ENCODE data around the gene RFC2. TPM values are rescaled to one million over a fixed set of nuclear protein-coding genes. Genes with fewer than 3 reads are reported as not detected.
"Not testable (repeated sequence)": the region's sequence is repeated elsewhere in the genome, so short reads cannot be mapped to it uniquely, and the experiment has no call there.

Gene RFC2
- total RNA-seq, 1 donor from 2014 or later = 11.3 TPM

DNA sequence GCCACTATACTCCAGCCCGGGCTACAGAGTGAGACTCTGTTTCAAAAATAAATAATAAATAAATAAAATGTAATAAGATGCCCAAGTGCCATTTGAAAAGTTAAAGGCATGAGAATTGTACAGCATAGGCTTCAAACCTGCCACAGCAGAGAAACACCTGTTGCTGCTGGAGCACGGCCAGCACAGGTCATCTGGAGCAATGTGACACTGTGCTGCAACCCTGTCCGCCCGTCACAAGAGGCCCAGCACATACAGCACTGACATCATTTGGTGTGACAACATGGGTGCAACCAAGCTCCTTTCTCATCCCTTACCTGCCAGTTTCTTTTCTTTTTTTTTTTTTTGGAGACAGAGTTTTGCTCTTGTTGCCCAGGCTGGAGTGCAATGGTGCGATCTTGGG, 1.3 kb downstream of the RFC2 start:
- ATAC-seq (peak; percentile 30), DNase-seq (ENCODE audit: low spot score) (peak; percentile 72)

DNA sequence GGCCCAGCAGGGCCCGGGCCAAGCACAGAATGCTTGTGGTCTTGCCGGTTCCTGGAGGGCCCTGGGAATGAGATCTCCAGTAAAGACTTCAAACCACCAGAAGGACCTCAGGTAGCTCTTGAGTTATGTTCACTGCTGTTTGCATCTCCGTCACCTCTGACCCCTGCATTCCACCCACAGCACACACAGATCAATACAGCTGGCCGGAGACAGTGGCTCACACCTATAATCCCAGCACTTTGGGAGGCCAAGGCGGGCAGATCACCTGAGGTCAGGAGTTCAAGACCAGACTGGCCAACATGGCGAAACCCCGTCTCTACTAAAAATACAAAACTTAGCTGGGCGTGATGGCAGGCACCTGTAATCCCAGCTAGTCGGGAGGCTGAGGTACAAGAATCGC, 5.1 kb downstream of the RFC2 start:
- ATAC-seq = peak; percentile 74
- not testable (repeated sequence) for DNase-seq (ENCODE audit: low spot score)

DNA sequence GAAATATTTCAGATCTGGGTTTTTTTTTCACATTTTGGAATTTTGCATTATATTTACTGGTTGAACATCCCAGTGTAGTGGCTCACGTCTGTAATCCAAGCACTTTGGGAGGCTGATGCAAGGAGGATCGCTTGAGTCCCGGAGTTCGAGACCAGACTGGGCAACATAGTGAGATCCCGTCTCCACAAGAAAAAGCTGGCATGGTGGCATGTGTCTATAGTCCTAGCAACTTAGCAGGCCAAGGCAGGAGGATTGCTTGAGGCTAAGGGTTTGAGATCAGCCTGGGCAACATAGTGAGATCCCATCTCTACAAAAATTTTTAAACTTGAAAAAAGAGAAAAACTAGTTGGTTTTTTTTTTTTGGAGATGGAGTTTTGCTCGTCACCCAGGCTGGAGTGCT, 6.0 kb downstream of the RFC2 start:
- DNase-seq (ENCODE audit: low spot score) (no peak), ATAC-seq (no peak)

DNA sequence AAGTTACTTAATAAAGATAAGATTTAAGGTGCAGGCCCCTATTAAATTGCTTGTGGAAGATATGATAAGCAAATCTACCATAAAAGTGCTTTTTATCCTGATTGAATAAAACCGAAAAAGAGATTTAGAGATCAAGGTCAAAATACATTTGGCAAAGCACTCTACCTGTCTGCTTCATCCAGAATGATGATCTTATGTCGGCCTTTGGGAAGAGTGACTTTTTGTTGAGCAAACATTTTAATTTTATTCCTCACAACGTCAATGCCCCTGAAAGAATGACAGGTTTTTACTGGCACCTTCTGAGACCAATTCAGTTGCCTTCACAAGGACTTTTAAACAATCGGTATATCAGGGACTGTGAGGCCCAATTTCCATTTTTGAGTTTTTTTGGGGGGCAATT, 7.7 kb downstream of the RFC2 start:
- DNase-seq (ENCODE audit: low spot score) = no peak
- ATAC-seq = peak; percentile 53

DNA sequence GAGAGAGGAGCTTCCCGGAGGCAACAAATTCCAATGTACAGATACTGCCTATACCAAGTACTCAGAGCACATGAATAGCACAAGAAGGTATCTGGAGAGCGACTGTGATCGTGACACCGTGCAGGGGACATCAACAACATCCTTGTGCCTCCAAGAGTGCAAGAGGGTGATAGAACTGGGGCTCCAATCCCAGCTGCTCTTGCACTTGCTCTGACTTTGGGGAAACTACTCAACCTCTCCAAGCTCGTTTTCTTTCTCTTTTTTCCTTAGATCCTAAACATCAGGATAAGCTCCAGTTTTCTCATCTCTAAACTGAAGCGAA, 12.1 kb downstream of the RFC2 start:
- no peak for DNase-seq (ENCODE audit: low spot score)
- ATAC-seq = no peak

DNA sequence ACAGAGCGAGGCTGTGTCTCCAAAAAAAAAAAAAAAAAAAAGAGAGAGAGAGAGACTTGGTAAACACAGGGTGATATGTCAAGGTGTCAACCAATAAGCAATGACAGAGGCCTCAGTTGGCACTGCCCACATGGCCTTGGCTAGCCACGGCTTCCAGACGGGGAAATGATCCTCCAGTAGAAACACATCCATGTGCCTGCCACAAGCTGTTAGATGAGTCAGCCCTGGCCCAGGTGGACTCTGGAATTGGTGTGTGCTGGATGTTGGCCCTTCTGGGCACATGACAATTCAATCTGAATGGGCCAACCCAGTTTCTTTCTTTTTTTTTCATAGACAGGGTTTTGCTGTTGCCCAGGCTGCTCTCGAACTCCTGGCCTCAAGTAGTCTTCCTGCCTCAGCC, 13.7 kb downstream of the RFC2 start:
- ATAC-seq (peak; percentile 96), DNase-seq (ENCODE audit: low spot score) (peak; percentile 87)

DNA sequence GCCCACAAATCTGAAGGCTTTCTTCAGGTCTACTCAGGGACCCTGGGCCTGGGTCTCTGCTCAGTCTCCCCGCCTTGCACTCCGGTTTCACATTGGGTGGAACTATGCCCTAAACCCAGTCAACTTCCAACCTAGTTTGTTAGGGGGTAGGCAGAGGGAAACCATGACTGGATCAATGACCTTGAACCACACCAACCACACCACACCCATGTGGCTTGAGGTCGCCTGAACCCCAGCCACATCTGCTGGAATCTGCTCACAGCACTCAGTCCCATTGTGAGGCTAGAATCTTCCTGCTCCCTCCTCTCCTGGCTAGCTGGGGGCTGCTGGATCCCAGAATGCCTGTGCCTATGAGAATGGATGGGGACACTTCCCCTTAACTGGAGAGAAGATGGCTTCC, 17.9 kb downstream of the RFC2 start:
- ATAC-seq (no peak), DNase-seq (ENCODE audit: low spot score) (no peak)

DNA sequence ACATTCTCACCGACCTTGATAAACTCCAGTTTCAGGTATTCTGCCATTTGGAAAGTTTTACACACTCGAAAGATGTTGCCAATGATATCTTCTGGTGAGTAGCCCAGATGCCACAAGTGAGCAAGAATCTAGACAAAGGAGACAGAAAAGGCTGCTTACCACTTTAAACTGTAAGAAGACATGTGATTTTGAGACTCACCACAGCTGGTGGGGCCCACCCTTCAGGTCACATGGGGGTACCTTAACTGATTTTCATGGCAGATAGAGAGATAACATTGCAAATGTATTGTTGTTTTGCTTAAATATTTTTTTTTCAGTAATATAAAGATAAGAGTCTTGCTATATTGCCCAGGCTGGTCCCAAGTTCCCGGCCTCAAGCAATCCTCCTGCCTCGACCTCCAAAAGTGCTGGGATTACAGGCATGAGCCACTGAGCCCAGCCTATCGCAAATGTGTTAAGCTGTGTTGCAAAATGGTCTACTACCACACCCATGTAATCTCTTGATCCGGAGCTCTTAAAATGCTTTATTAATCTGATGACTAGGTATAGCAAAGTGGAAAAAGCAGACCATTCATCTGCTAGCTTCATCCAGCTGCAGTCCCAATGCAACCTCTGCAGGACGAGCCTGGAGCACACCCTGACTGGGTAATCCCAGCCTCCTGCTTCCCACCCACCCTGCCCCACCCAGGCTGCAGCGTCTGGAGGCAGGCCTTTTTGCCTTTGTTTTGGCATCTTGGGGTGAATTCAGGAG, 18.5 kb downstream of the RFC2 start:
- ATAC-seq (no peak), DNase-seq (ENCODE audit: low spot score) (no peak)

DNA sequence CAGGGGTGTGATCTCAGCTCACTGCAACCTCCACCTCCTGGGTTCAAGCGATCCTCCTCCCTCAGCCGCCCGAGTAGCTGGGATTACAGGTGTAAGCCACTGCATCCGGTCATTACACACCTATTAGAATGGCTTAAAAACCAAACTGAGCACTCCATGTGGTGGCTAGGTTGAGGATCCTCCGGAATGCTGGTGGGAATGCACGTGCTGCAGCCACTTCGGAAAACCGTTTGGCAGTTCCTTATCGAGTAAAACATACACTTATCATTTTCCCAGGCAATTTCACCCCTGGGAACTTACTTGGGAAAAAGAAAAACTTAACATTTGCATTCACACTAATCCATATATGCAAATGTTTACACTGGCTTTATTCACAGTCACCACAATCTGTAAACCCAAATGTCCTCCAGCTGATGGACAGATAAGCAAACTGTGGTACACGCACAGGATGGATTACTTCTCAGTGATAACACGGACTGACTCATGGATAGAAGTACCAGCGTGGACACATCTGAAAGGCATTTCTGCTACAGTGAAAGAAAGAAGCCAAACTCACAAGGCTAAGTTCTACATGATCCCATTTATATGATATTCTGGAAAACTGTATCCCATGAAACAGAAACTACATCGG, 20.4 kb downstream of the RFC2 start:
- DNase-seq (ENCODE audit: low spot score) (no peak), ATAC-seq (no peak)

DNA sequence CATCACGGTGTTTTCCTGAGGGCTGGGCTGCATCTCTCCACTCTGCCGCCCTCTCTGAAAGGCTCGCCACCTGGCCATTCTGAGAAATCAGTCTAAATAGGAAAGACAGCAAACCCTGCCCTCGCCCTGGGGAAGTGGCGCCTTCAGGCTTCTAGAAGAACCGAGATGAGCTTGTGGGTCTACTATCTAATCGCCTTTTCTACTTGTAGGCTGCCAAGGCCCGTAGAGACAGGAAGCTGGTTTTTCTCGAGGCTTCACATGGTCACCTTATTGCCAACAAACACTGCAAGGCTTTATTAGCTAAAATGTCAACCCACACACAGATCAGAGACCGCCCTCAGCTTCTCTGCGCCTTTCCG, 23.0 kb downstream of the RFC2 start:
- ATAC-seq (no peak), DNase-seq (ENCODE audit: low spot score) (no peak)

DNA sequence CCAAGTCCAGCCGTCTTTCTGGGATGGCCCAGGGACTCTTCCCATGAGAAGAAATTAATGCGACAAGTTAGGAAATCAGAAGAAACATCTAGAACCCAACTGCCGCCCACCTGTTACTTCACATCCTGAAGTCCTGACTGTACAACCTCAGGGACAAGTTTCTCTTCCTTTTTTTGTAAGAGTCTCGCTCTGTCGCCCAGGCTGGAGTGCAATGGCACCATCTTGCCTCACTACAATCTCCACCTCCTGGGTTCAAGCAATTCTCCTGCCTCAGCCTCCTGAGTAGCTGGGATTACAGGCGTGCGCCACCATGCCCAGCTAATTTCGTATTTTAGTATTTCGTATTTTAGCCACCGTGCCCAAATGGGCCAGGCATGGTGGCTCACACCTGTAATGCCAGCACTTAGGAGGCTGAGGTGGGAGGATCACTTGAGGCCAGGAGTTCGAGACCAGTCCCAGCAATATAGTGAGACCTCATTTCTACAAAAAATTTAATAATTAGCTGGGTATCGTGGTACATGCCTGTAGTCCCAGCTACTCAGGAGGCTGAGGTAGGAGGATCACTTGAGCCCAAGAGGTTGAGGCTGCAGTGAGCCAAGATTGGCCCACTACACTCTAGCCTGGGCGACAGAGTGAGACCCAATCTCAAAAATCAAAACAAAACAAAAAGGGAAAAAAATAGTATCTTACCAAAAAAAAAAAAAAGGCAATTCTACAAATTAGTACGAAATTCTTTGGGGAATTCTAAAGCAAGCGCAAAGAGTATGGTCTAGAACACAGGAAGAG, 23.6 kb downstream of the RFC2 start:
- ATAC-seq (no peak), DNase-seq (ENCODE audit: low spot score) (no peak)

DNA sequence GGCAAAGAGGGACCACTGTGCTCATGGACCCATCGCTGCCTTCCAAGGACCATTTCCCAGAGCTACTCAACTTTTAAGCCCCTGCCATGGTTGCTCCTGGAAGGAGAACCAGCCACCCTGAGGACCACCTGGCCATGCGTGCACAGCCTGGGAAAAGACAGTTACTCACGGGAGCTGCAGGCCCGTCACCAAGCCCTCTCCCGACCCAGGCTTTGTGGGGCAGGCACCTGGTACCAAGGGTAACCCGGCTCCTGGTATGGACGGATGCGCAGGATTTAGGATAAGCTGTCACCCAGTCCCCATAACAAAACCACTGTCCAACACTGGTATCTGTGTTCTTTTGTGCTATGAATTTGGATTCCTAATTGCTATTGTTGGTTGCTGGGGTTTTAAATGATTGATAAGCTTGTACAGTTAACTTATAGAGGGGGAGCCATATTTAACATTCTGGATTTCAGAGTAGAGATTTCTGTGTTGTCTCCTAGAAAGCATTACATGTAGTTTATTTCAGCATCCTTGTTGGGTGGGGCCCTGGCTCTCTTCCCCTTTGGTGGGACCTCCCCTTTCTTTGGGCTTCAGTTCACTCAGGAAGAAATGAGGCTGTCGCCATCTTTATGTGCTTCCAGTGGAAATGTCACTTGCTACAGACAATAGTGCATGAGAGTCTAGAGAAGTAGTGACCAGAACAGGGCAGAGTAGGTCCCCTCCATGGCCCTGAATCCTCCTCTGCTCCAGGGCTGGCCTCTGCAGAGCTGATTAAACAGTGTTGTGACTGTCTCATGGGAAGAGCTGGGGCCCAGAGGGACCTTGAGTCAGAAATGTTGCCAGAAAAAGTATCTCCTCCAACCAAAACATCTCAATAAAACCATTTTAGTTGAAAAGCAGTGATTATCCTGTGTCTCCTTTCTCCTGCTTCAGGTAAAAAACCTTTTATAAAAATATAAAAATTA, 25.0 kb downstream of the RFC2 start:
- ATAC-seq = no peak

DNA sequence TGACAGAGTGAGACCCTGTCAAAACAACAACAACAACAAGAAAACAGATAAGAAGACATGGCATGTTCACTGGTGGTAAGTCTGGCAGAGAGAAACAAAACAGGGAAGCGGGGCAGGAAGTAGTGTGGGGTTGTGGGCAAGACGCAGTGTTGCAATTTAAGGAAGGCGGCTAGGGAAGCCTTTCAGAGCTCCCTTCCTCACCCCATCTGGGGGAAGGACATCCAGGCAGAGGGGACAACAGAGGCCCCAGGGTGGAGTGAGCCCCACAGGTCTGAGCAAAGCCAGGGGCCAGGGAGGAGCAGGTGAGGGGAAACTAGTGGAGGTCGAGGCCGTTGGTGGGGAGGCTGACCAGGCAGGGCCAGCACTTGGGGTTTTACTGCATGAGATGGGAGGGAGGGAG, 27.6 kb downstream of the RFC2 start:
- no peak for DNase-seq (ENCODE audit: low spot score)

More for the DNA sequence above, 25.0 kb downstream of the RFC2 start:
- no peak for DNase-seq (ENCODE audit: low spot score)

DNA sequence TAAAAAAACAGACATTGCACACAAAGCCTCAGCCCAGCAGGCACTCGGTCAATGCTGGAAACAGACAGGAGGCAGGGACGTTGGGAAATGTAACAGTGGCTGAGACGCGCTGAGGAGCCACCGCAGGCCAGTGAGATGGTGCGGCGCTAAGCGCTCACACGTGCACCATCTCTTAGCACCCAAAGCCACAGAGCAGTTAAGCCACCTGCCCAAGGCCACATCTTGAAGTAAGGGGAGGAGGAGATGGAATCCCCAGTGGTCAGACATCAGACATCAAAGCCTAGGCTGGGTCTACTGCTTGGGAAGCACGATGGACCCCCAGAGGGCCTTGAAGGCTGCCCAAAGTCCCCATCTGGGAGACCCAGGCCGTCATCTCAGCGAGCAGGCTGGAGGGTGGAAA, 28.8 kb downstream of the RFC2 start:
- no peak for DNase-seq (ENCODE audit: low spot score)
- no peak for ATAC-seq

More for the DNA sequence above, 27.6 kb downstream of the RFC2 start:
- ATAC-seq = peak; percentile 4

DNA sequence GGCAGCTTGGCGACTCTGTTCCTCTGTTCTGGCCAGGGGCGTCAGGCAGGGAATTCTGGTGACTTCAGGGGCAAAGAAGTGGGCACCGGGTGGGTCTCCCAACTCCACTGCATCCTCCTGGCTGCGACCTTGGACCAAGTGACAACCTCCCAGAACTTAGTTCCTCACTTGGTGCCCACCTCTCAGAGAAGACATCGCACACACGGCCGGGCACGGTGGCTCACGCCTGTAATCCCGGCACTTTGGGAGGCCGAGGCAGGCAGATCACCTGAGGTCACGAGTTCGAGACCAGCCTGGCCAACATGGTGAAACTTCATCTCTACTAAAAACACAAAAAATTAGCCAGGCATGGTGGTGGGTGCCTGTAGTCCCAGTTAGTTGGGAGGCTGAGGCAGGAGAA, 29.3 kb downstream of the RFC2 start:
- not testable (repeated sequence) for ATAC-seq; DNase-seq (ENCODE audit: low spot score)

DNA sequence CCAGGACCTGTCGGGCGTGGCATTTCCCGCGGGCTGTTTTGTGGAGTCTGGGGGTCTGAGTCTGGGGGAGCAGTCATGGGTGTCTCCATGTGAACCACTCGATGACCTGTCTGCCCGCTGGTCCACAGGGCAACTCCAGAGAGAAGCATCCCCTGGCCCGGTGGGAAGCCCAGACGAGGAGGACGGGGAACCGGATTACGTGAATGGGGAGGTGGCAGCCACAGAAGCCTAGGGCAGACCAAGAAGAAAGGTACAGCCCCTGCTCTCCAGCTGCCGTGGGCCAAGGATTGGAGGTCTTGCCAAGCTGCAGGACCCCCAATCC, 29.7 kb downstream of the RFC2 start:
- no peak for DNase-seq (ENCODE audit: low spot score)
- no peak for ATAC-seq

DNA sequence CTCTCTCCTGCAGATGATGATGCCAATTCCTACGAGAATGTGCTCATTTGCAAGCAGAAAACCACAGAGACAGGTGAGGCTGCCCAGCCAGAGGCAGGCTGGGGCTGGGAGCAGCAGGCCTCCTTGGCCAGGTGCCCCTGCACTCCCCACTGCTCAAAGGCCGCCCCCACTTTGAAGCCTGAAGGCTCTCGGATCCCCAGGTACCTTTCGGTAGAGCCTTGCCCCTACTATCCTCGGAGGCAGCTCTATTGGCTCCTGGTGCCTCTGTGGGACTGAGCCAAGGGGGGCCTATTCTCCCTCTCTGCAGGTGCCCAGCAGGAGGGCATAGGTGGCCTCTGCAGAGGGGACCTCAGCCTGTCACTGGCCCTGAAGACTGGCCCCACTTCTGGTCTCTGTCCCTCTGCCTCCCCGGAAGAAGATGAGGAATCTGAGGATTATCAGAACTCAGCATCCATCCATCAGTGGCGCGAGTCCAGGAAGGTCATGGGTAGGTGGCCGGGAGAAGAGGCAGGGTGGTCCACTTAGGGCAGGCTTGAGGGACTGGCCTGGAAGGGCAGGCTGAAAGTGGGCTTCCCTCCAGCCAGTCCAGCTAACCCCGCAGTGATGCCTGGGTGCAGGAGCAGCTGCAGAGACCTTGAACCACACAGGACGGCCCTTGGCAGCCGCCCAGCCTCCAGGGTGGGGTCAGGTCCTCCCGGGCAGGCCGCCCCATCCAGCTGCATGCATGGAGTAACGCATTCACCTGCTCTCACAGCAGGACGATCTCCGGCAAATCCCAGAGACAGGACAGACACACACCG, 30.3 kb downstream of the RFC2 start:
- ATAC-seq (peak; percentile 51), DNase-seq (ENCODE audit: low spot score) (peak; percentile 88)

DNA sequence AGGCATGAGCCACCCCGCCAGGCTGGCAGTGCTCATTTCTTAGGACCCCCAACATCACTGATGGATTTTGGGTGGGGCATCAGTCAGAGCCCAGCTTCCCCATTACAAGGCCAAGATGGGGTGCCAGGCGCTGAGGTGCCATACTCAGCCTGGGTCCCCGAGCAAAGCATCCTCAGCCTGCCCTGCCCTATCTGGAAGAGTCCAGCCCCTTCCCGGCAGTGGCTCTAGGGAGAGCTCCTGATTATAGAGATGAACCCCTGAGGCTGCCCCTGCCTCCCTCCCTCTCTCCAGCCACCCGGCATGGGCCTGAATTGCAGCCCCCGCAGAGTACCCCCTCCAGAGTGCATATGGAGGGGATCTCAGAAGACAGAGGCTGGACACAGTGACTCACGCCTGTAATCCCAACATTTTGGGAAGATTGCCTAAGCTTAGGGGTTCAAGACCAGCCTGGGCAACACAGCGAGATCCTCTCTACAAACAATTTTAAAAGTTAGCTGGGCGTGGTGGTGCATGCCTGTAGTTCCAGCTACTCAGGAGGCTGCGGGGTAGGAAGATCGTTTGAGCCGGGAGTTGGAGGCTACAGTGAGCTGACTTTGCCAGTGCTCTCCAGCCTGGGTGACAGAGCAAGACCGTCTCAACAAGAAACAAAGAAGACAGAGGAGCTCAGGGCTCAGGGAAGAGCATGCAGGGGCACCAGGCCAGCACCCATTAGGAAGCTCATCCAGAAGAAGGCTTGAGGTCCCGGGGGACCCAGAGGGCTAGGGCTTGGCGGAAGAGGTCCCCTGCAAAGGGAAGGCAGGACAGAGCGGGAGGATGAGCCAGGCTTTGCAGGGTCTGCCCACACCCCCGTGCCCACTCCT, 31.1 kb downstream of the RFC2 start:
- DNase-seq (ENCODE audit: low spot score) (no peak), ATAC-seq (no peak)

DNA sequence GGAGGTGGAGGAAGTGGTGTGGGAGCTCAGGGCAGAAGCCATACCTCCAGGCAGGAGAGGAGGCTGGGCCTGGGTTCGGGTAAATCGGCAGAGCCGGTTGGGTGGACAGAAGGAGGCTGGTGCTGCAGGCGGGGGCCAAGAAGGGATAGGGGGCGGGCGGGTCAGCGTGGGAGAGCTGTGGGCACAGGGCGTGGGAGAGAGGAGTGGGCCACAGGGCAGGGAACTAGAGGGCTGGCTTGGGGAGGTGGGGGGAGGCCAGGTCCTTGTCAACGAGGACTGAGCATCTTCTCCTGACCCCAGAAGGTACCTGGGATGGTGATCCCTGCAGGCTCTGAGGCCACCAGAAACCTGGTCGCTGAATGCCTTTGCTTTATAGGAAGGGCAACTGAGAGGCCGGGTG, 32.5 kb downstream of the RFC2 start:
- ATAC-seq (no peak), DNase-seq (ENCODE audit: low spot score) (no peak)

All from left lobe of liver (tissue), 2 donors.